Cardiac fibroblast (primary cell): ENCODE results near the gene ELMO1.

ENCODE experiments used
- DNase-seq, 2 donors: peaks; one replicate each; pipeline versions ENCODE4 v3.0.0 to v3.0.0-alpha.2; 2010; ENCODE audit warnings: low read depth in 2 of 2
- H3K4me3 ChIP-seq, 2 donors: replicated peaks in 1 of 2; 1 replicate in 1 of 2; 2 replicates in 1 of 2; pipeline ENCODE4 v1.5.1; 2011; ENCODE audit warnings: low read depth in 2 of 2, low read length in 2 of 2, mild to moderate bottlenecking in 2 of 2, moderate library complexity in 1 of 2
- CTCF ChIP-seq: IDR thresholded peaks from one replicate; pipeline ENCODE4 v1.5.1; 2011; ENCODE audit warnings: low read depth, mild to moderate bottlenecking, low read length, inconsistent platforms

Gene ELMO1

GRCh38 chr7:37180828-37181549 lies 267.7 kb downstream of the ELMO1 start:
- DNase-seq: no peak
- no peak for TF ChIP-seq CTCF
- H3K4me3 ChIP-seq: no peak overlapping the region

DNA sequence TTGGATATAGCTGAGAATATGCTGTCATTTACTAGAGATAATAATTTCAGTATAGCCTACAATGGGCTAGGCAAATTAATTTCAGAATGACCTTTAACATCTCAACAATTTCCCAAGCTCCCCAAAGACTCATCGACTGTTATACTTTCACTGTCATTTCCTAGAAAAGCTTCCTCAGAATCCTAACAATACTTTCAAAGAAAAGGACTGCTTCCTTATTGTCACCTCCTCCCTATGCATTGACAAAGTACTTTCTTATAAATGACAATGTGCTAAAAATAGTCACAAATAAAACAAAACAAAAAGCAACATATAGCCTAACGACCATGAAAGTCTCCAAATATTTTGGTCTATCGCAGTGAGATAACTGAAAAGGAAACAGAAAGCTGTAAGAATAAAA lies 272.6 kb downstream of the ELMO1 start:
- H3K4me3 ChIP-seq: no peak overlapping the region
- TF ChIP-seq CTCF: no peak
- no peak for DNase-seq

GRCh38 chr7:37174460-37174859 lies 274.2 kb downstream of the ELMO1 start:
- no peak for TF ChIP-seq CTCF
- DNase-seq: no peak
- H3K4me3 ChIP-seq: no peak overlapping the region

DNA sequence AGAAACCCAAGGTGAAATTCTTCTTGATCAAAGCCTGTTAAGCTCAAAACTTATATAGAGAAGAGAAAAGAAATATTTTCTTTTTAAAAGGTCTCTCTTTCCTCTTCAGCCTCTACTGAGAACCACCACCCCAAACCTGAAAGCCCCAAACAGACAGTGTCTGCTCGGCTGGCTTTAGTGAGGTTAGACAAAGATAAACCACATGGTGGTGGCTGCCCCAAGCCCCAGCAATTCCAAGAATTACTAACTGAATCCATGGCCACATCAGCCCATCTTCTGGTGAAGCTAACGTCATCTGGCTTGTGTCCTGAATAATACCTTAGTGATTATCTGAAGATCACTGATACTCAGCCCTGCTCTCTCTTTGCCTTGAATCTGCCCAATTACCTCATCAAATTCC lies 275.0 kb downstream of the ELMO1 start:
- no peak for TF ChIP-seq CTCF
- H3K4me3 ChIP-seq: no peak overlapping the region
- DNase-seq: no peak

DNA sequence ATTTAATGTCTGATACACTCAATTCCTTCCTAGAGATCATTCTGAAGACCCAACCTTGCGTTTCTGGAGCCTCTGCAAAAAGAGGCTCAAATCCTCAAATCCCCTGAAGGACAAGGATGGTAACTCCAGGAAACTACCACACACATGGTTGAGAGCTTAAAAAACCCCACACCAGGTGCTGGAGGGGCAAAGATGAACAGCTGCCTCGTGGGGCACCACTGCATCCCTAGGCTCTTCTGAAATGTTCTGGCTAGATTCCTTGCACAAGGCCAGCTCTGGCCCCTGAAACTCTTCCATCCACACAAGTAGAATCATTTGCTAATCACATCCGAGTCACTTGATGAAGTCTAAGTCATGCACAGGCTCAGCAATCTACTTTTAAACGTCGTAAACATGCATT lies 286.6 kb downstream of the ELMO1 start:
- no peak for TF ChIP-seq CTCF
- no peak for DNase-seq
- H3K4me3 ChIP-seq: no peak overlapping the region

- no peak for DNase-seq
- TF ChIP-seq CTCF: no peak
- H3K4me3 ChIP-seq: no peak overlapping the region
Observed at GRCh38 chr7:37160656-37161055, 288.0 kb downstream of the ELMO1 start.

- TF ChIP-seq CTCF: no peak
- no peak for DNase-seq
Observed at GRCh38 chr7:37153376-37153775, 295.3 kb downstream of the ELMO1 start.

More at GRCh38 chr7:37153376-37153775, 295.3 kb downstream of the ELMO1 start:
- H3K4me3 ChIP-seq: no peak overlapping the region
